SK-N-MC (cell line): ENCODE measurements around the gene TMEM59.

Experiments used
- EZH2 ChIP-seq: fragments of 200-600 bp; sonication (generic); IDR thresholded peaks from one replicate; pipeline ENCODE4 v1.6.1; 2017; ENCODE audit warnings: antibody characterized with exemption
- POLR2AphosphoS5 ChIP-seq: IDR thresholded peaks from 2 replicates; pipeline ENCODE4 v1.6.1; 2012; ENCODE audit warnings: mild to moderate bottlenecking, low read depth, low read length, borderline replicate concordance

GRCh38 chr1:54047384-54048305 is 5.4 kb downstream of the TMEM59 start:
- TF ChIP-seq EZH2 (no peak), POLR2AphosphoS5 (no peak)
